HG03060 (cell line): ENCODE measurements around the gene CARD14.
"Not testable (repeated sequence)": the region's sequence is repeated elsewhere in the genome, so short reads cannot be mapped to it uniquely, and the experiment has no call there.

Experiments used
- ATAC-seq: cut with Tn5 transposase; IDR thresholded peaks from one replicate; pipeline ENCODE4 v1.9.1; 2021; ENCODE audit warnings: low read depth, moderate number of reproducible peaks; ENCODE audit not compliant: unreplicated experiment

Gene CARD14

GRCh38 chr17:80222376-80223141 lies 52.7 kb downstream of the CARD14 start:
- ATAC-seq = no peak

GRCh38 chr17:80223142-80223815 lies 53.4 kb downstream of the CARD14 start:
- ATAC-seq = no peak

- ATAC-seq = no peak
These were observed 54.1 kb downstream of the CARD14 start for GRCh38 chr17:80223838-80224497.

GRCh38 chr17:80224683-80225082 lies 54.9 kb downstream of the CARD14 start:
- no peak for ATAC-seq

- ATAC-seq = no peak
These were observed 55.4 kb downstream of the CARD14 start for GRCh38 chr17:80225230-80225629.

- no peak for ATAC-seq
These were observed 57.3 kb downstream of the CARD14 start for GRCh38 chr17:80227156-80227555.

GRCh38 chr17:80227666-80228065 lies 57.8 kb downstream of the CARD14 start:
- ATAC-seq = no peak

- ATAC-seq = no peak
These were observed 58.6 kb downstream of the CARD14 start for GRCh38 chr17:80228477-80228876.

- no peak for ATAC-seq
These were observed 59.2 kb downstream of the CARD14 start for GRCh38 chr17:80229011-80229410.

GRCh38 chr17:80232438-80232837 lies 62.6 kb downstream of the CARD14 start:
- no peak for ATAC-seq

- no peak for ATAC-seq
These were observed 63.4 kb downstream of the CARD14 start for GRCh38 chr17:80233202-80233601.

- no peak for ATAC-seq
These were observed 67.1 kb downstream of the CARD14 start for GRCh38 chr17:80236911-80237310.

- ATAC-seq = no peak
These were observed 67.6 kb downstream of the CARD14 start for GRCh38 chr17:80237386-80237785.

GRCh38 chr17:80242505-80242904 lies 72.7 kb downstream of the CARD14 start:
- ATAC-seq = no peak

GRCh38 chr17:80243526-80244433 lies 74.0 kb downstream of the CARD14 start:
- ATAC-seq = no peak

- not testable (repeated sequence) for ATAC-seq
These were observed 74.6 kb downstream of the CARD14 start for GRCh38 chr17:80244448-80244847.

- ATAC-seq = no peak
These were observed 75.2 kb downstream of the CARD14 start for GRCh38 chr17:80244871-80245509.

GRCh38 chr17:80245566-80246265 lies 75.9 kb downstream of the CARD14 start:
- no peak for ATAC-seq

- ATAC-seq = no peak
These were observed 76.4 kb downstream of the CARD14 start for GRCh38 chr17:80246266-80246681.
